Right cardiac atrium (tissue), 5 donors: ENCODE data around the gene FCAMR. TPM values are rescaled to one million over a fixed set of nuclear protein-coding genes. Genes with fewer than 3 reads are reported as not detected.

Source experiments
- ATAC-seq, 2 donors: fragments of 200-7000 bp; cut with Tn5 transposase; one replicate each; pipeline versions ENCODE4 v1.8.0 to v1.9.1; 2020; ENCODE audit warnings: moderate library complexity in 2 of 2, mild to moderate bottlenecking in 1 of 2
- DNase-seq, 3 donors: peaks; one replicate each; pipeline ENCODE4 v3.0.0-alpha.2; 2020
- H3K27ac ChIP-seq: one replicate; pipeline ENCODE4 v1.5.1; 2013; ENCODE audit warnings: mild to moderate bottlenecking, low read length, control low read depth, moderate library complexity
- H3K27me3 ChIP-seq: one replicate; pipeline ENCODE4 v1.6.1; 2013; ENCODE audit not compliant: control insufficient read depth, insufficient read depth
- H3K4me1 ChIP-seq: one replicate; pipeline ENCODE4 v1.6.1; 2013; ENCODE audit warnings: low read length; ENCODE audit not compliant: control insufficient read depth, insufficient read depth
- H3K4me3 ChIP-seq: one replicate; pipeline ENCODE4 v1.5.1; 2013; ENCODE audit warnings: low read length, control low read depth
- H3K9me3 ChIP-seq: one replicate; pipeline ENCODE4 v1.6.1; 2013; ENCODE audit warnings: low read length; ENCODE audit not compliant: control insufficient read depth
- WGBS: extraction: QIAGEN DNeasy Blood & Tissue Kit; methylation state at CpG from one replicate; pipeline ENCODE4 v1.1.7; 2013; 5-methylcytosine and 5-hydroxymethylcytosine counted together
- intact Hi-C, 4 donors: fragments of 100-400 bp; cut with DNase I; formaldehyde crosslinking; loops; one replicate each; pipeline versions ENCODE4 v1.11.0 to v1.14.0; 2022 to 2023
- polyA plus RNA-seq: library from polyadenylated mRNA; stranded (reverse); fragments of 200-250 nt; gene quantifications from one replicate; pipeline ENCODE4 v1.2.3, GENCODE V29; 2013
- total RNA-seq, 4 donors: library from RNA; stranded (reverse); fragmentation: NEBNext Ultra II Directional; extraction: Animal tissue kit (Norgen Biotek cat#: 25700); gene quantifications; one replicate each; pipeline ENCODE4 v1.2.1, GENCODE V29; 2021
- donor health status: healthy with polysubstance abuse.
- donor health status: DM: no; HTN: yes; CAD: no.
- donor health status: DM: no; HTN: no; CAD: no.
- donor health status: DM: no; HTN: yes; CAD: no; lungs with severe emphysema.
- donor health status: DM: yes; HTN: yes; CAD: no.

FCAMR gene
- total and polyA plus RNA-seq, 5 donors = not detected

GRCh38 chr1:206916000-206916709 lies 54.1 kb downstream of the FCAMR start:
- intact Hi-C loops = loop anchor here in 3 of 4 donors (10.0 kb wide), 4 partner anchors 181 to 431 kb away; no protein-coding TSS in a partner anchor
- ATAC-seq (no peak), DNase-seq (no peak)
- WGBS = 71% methylated on average over 8 of the region's 8 CpGs
- Histone ChIP-seq H3K4me1 (no peaks in the 10 kb centered on the region), H3K9me3 (no peaks in the 10 kb centered on the region), H3K27ac (no peak overlapping the region), H3K4me3 (no peak overlapping the region), H3K27me3 (no peaks in the 10 kb centered on the region)

GRCh38 chr1:206915030-206915735 lies 55.1 kb downstream of the FCAMR start:
- ATAC-seq (no peak), DNase-seq (no peak)
- H3K4me3 ChIP-seq = no peak overlapping the region
- intact Hi-C loops = loop anchor here in 3 of 4 donors (10.0 kb wide), 4 partner anchors 180 to 430 kb away; no protein-coding TSS in a partner anchor
- H3K9me3 ChIP-seq = no peaks in the 10 kb centered on the region
- 84% methylated on average over 15 of the region's 15 CpGs for WGBS
- no peaks in the 10 kb centered on the region for H3K4me1 ChIP-seq
- no peaks in the 10 kb centered on the region for H3K27me3 ChIP-seq
- no peak overlapping the region for H3K27ac ChIP-seq

GRCh38 chr1:206913766-206914537 lies 56.3 kb downstream of the FCAMR start:
- Histone ChIP-seq H3K4me1 (no peaks in the 10 kb centered on the region), H3K4me3 (no peak overlapping the region), H3K27ac (no peak overlapping the region), H3K27me3 (no peaks in the 10 kb centered on the region), H3K9me3 (no peaks in the 10 kb centered on the region)
- intact Hi-C loops = loop anchor here (5.0 to 10.0 kb wide), 7 partner anchors 52 to 429 kb away; no protein-coding TSS in a partner anchor
- ATAC-seq (no peak), DNase-seq (no peak)
- WGBS = 81% methylated on average over 12 of the region's 12 CpGs

- H3K27me3 ChIP-seq = no peaks in the 10 kb centered on the region
- DNase-seq (peak; percentile 38 to 74 (median 60)), ATAC-seq (peak; percentile 61 to 67)
- H3K27ac ChIP-seq = no peak overlapping the region
- no peak overlapping the region for H3K4me3 ChIP-seq
- 20% methylated on average over 7 of the region's 7 CpGs for WGBS
- no peaks in the 10 kb centered on the region for H3K4me1 ChIP-seq
- intact Hi-C loops = loop anchor here (5.0 to 10.0 kb wide), 7 partner anchors 50 to 428 kb away; no protein-coding TSS in a partner anchor
- H3K9me3 ChIP-seq = no peaks in the 10 kb centered on the region
These were observed 57.7 kb downstream of the FCAMR start for GRCh38 chr1:206912445-206913095.

GRCh38 chr1:206911064-206911663 lies 59.1 kb downstream of the FCAMR start:
- Histone ChIP-seq H3K4me3 (no peak overlapping the region), H3K27ac (no peak overlapping the region), H3K27me3 (no peaks in the 10 kb centered on the region), H3K4me1 (no peaks in the 10 kb centered on the region), H3K9me3 (no peaks in the 10 kb centered on the region)
- DNase-seq (no peak), ATAC-seq (peak in 1 of 2 donors; percentile 54)
- 0% methylated on average over 1 of the region's 1 CpG for WGBS
- intact Hi-C loops = loop anchor here (5.0 to 10.0 kb wide), 7 partner anchors 49 to 426 kb away; no protein-coding TSS in a partner anchor

- Histone ChIP-seq H3K4me3 (peak overlapping the region; percentile 51), H3K27ac (no peak overlapping the region)
- WGBS = 30% methylated on average over 14 of the region's 14 CpGs
These were observed 60.4 kb downstream of the FCAMR start for GRCh38 chr1:206909883-206910318.

GRCh38 chr1:206909161-206909882 lies 60.9 kb downstream of the FCAMR start:
- H3K4me3 ChIP-seq = peak overlapping the region; percentile 51
- WGBS = 2% methylated on average over 69 of the region's 69 CpGs
- no peaks in the 10 kb centered on the region for H3K9me3 ChIP-seq
- intact Hi-C loops = loop anchor here in 1 of 4 donors (5.0 to 10.0 kb wide), 2 partner anchors 42 to 435 kb away; partner anchors contain the start of genes IKBKE and IL20
- no peaks in the 10 kb centered on the region for H3K27me3 ChIP-seq
- no peaks in the 10 kb centered on the region for H3K4me1 ChIP-seq
- DNase-seq (peak; percentile 53 to 73 (median 72)), ATAC-seq (peak; percentile 68 to 77)
- no peak overlapping the region for H3K27ac ChIP-seq

More at GRCh38 chr1:206909883-206910318, 60.4 kb downstream of the FCAMR start:
- intact Hi-C loops = loop anchor here (5.0 to 10.0 kb wide), 9 partner anchors 43 to 435 kb away; partner anchors contain the start of genes IKBKE (in 1 of the 4) and IL20 (in 1 of the 4)
- peak in 1 of 3 donors; percentile 55 for DNase-seq
- Histone ChIP-seq H3K4me1 (no peaks in the 10 kb centered on the region), H3K27me3 (no peaks in the 10 kb centered on the region), H3K9me3 (no peaks in the 10 kb centered on the region)
- ATAC-seq = peak; percentile 8 to 17

GRCh38 chr1:206908038-206908437 lies 62.2 kb downstream of the FCAMR start:
- intact Hi-C loops = loop anchor here in 1 of 4 donors (5.0 to 10.0 kb wide), 2 partner anchors 41 to 433 kb away; partner anchors contain the start of genes IKBKE and IL20
- no peak overlapping the region for H3K27ac ChIP-seq
- no peaks in the 10 kb centered on the region for H3K9me3 ChIP-seq
- H3K4me1 ChIP-seq = no peaks in the 10 kb centered on the region
- DNase-seq (no peak), ATAC-seq (no peak)
- 96% methylated on average over 10 of the region's 10 CpGs for WGBS
- no peaks in the 10 kb centered on the region for H3K27me3 ChIP-seq
- no peak overlapping the region for H3K4me3 ChIP-seq
